ENCODE data around the gene APOB.

DNA sequence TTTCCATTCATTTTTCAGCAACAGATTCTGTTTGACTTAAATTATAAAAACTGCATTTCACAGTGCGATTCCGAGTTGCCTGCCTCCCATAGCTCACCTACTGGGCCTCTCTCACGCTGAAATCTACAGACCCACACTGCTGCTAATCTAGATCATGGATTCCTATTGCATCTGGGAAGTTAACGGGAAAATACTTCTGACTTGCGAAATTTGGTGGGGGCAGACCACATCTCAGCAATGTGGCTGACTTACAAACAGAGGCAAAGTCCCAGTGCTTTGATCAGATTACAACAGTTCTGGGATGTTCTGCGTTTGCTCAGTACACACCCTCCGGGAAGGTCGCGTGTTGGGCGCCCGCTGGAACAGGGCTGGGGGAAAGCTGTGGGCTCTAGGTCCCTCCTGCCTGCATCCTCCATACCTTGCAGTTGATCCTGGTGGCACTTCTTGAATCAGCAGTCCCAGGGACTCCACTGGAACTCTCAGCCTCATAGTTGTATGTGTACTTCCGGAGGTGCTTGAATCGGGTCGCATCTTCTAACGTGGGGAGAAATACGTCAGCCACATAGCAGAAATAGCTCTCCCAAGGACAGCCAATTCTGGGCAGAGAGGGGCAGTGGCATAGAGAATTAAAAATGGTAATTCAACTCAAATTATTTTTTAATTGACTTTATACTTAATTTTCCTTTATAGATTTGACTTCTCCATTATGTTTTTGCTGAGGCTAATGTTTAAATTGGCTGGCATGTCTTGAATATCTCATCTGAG, 1.7 kb downstream of the APOB start:
- TF ChIP-seq, protein P1, sequence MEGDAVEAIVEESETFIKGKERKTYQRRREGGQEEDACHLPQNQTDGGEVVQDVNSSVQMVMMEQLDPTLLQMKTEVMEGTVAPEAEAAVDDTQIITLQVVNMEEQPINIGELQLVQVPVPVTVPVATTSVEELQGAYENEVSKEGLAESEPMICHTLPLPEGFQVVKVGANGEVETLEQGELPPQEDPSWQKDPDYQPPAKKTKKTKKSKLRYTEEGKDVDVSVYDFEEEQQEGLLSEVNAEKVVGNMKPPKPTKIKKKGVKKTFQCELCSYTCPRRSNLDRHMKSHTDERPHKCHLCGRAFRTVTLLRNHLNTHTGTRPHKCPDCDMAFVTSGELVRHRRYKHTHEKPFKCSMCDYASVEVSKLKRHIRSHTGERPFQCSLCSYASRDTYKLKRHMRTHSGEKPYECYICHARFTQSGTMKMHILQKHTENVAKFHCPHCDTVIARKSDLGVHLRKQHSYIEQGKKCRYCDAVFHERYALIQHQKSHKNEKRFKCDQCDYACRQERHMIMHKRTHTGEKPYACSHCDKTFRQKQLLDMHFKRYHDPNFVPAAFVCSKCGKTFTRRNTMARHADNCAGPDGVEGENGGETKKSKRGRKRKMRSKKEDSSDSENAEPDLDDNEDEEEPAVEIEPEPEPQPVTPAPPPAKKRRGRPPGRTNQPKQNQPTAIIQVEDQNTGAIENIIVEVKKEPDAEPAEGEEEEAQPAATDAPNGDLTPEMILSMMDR (IDR thresholded peaks at IDR 0.05): no peak
- TF ChIP-seq POLR2A (IDR thresholded peaks at IDR 0.05): no peak

Data from esophagus squamous epithelium (tissue), 4 donors.